Stimulated activated naive B cell treated with anti-CD40 and anti-IgM and Interleukin-4, amounts not matched to agents 10 μg/mL and 1 μg/mL and 100 μg/mL, for 72 hours (primary cell): ENCODE data around the gene SMAD3.
A peak's percentile ranks its signal among the peaks of the same experiment; 100 is the strongest.

ENCODE experiments used
- ATAC-seq, 2 donors: fragments of 150-1000 bp; cut with Tn5 transposase; replicated peaks; 2 replicates each; pipeline ENCODE4 v1.10.0; 2021; ENCODE audit warnings: moderate library complexity in 1 of 2
- DNase-seq: peaks from one replicate; pipeline ENCODE4 v3.0.0; 2021
- H3K27ac Mint-ChIP-seq: one replicate; pipeline ENCODE4 v1.8.0; 2022; ENCODE audit warnings: mild to moderate bottlenecking, mixed read lengths
- H3K27me3 Mint-ChIP-seq, 2 donors: one replicate each; pipeline ENCODE4 v1.8.0; 2022; ENCODE audit warnings: mixed read lengths in 2 of 2
- H3K36me3 Mint-ChIP-seq, 2 donors: one replicate each; pipeline ENCODE4 v1.8.0; 2022; ENCODE audit warnings: mixed read lengths in 2 of 2, mild to moderate bottlenecking in 1 of 2
- H3K4me1 Mint-ChIP-seq, 2 donors: one replicate each; pipeline ENCODE4 v1.8.0; 2022; ENCODE audit warnings: mixed read lengths in 2 of 2, mild to moderate bottlenecking in 1 of 2
- H3K4me3 Mint-ChIP-seq, 2 donors: one replicate each; pipeline ENCODE4 v1.8.0; 2022; ENCODE audit warnings: mild to moderate bottlenecking in 2 of 2, mixed read lengths in 2 of 2, moderate library complexity in 1 of 2
- H3K9me3 Mint-ChIP-seq, 2 donors: one replicate each; pipeline ENCODE4 v1.8.0; 2022; ENCODE audit warnings: mixed read lengths in 2 of 2, mild to moderate bottlenecking in 1 of 2

Gene SMAD3

DNA sequence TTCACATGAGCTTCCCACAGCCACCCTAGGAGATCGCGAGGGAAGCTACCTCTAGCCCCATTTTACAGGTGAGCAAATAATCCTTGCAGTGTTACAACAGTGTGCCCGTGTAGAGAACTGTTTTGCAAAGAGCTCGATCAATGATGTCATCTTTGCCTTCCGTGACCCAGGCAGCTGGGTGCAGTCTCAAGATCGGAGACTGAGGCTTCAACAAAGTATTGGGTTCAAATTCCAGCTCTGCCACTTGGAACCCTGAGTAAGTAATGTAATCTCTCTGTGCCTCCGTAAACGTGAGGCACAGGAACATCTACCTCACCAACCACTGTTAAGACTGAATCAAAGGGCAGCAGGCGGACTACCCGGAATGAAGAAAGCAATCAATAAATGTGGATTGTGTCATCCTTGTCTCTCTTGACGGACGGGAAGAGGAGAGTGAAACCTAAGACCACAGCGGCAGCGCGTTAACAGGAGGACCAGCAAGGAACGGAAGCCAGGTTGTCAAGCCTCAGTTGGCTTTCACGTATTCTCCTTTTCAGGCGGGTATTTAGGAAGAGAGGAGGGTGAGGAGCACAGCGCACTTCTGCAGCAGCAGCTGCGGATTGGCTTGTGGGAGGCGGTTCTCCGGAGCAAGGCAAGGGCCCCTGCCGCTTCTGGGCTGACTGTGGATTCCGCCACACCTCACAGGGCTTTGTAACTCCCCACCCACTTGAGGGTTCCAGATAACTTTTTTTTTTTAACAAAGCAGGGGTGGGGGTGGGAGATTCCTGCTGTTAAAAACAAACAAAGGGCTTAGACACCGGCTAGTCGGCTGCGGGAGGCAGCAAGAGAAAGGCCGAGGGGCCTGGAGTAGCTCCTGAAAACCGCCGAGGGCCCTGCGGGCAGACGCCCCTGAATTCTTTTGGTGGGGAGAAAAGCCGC, 1.5 kb upstream of the SMAD3 start:
- H3K9me3 Mint-ChIP-seq = no peaks in the 10 kb centered on the region
- no peak overlapping the region for H3K27ac Mint-ChIP-seq
- DNase-seq (no peak), ATAC-seq (peak in 1 of 2 donors; percentile 11)
- no peaks in the 10 kb centered on the region for H3K27me3 Mint-ChIP-seq
- H3K36me3 Mint-ChIP-seq = peaks cover 3 to 9% of the 10 kb centered on the region in 2 donors
- peak overlapping the region; percentile 31 to 82 for H3K4me3 Mint-ChIP-seq
- peaks cover 28 to 37% of the 10 kb centered on the region in 2 donors for H3K4me1 Mint-ChIP-seq

DNA sequence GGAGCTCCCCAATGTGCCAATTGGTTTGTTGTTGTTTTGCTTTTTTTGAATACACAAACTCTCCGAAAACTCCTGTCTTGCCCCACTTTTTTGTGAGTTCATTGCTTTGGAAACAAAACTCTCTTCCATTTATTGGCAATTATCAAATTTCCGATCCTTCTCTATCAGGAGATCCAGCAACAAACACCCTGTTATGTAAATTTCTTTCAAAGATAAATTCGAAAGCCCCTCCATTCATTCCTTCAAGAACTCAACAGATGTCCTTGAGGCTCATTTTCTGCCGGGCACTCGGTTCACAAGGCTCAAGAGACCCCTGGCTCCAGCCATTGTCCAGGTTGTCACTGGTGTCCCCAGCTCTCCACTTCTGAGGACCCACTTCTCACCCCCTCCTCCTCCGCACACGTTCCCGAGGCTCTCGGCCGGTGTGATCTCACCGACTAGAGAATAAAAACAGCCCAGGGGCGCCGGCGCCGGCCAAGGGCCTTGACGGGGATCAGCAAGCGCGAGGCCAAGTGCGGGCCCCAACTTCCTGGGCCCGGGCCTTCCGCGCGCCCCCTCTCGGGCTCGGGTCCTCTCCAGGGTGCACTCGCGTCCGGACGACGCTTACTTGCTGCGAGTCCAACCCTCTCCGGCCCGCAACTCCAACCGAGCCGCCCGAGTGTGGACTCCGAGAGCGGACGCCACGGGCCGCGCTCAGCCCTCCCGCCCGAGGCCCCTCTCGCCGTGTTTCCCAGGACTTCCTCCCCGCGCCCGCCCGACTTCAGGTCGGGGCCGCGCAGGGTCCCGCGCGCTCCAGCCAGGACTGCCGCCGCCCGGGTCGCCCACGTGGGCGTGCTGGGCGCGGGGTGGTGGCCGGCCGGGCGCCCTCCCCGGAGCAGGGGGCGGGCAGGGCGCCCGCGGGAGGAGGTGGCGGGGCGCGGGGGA, 533 bp upstream of the SMAD3 start:
- ATAC-seq (peak; percentile 22 to 28), DNase-seq (no peak)
- peak overlapping the region; percentile 67 to 82 for H3K4me3 Mint-ChIP-seq
- H3K4me1 Mint-ChIP-seq = peaks cover 36 to 47% of the 10 kb centered on the region in 2 donors
- no peaks in the 10 kb centered on the region for H3K9me3 Mint-ChIP-seq
- H3K27me3 Mint-ChIP-seq = no peaks in the 10 kb centered on the region
- H3K36me3 Mint-ChIP-seq = peaks cover 5 to 15% of the 10 kb centered on the region in 2 donors
- H3K27ac Mint-ChIP-seq = peak overlapping the region; percentile 87

DNA sequence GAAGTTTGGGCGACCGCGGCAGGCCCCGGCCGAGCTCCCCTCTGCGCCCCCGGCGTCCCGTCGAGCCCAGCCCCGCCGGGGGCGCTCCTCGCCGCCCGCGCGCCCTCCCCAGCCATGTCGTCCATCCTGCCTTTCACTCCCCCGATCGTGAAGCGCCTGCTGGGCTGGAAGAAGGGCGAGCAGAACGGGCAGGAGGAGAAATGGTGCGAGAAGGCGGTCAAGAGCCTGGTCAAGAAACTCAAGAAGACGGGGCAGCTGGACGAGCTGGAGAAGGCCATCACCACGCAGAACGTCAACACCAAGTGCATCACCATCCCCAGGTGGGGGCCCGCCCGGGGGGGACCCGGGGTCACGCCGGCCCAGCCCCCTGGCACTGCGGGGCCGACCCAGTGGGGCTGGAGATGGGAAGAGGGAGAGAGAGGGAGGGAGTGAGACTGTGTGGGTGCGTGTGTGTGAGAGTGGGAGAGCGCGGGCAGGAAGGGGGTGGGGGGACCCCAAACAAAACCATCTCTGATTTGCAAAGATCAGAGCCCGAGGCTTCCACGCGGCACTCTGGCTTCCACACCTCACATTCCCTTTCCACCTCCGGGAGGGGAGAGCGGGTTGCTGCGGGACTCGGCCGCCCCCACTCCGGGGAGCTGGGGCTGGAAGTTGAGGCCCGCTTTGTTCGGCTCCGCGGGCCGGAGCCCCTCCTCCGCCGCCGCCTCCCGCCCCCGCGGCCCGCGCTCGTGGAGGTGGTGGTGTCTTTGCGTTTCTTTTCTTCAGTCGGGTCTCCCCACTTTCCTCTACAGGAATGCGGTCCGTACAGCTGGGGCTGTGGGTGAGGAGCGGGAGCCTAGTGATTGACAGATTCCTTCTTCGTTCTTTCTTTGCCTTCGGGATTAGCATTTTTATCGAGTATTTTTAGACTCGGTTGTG, 898 bp downstream of the SMAD3 start:
- ATAC-seq = peak; percentile 0 to 1
- Mint-ChIP-seq H3K27me3 (no peaks in the 10 kb centered on the region), H3K4me1 (peaks cover 45 to 59% of the 10 kb centered on the region in 2 donors), H3K36me3 (peaks cover 13 to 26% of the 10 kb centered on the region in 2 donors), H3K27ac (peak overlapping the region; percentile 97), H3K4me3 (peak overlapping the region; percentile 98 to 99), H3K9me3 (no peaks in the 10 kb centered on the region)
- DNase-seq = no peak

DNA sequence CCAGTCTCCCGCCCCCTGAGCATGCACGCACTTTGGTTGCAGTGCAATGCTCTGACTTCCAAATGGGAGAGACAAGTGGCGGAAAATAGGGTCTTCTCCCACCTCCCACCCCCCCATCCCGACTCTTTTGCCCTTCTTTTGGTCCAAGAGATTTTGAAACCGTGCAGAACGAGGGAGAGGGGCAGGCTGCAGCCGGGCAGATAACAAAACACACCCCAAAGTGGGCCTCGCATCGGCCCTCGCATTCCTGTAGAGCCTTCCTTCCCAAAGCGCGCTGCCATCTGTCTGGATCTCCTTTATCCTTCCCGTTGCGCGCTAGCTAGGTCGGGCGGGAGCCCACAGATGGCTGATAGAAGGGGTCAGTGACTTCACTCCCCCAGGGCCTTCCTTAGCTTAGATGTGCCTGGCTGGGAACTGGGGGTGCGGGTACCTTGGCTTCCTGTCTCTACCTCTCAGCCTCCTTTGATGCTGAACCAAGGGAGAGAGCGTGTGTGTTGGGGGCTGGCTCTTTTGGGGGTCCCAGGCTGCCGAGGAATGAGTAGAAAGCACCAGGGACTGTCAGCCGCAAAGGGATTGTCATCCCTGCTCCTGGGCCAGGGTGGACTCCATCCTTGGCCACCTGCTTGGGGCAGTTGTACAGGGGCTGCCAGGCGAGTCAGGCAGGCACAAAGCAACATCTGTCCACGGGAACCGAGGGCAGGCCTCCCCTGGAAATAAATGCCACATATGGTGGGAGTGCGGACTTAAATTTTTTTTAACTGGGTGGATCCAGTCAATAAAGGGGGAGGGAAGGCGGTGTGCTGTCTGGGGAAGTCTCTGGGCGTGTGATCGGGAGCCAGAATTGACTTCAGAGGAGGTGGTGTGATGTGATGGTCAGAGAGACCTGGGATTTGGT, 1.8 kb downstream of the SMAD3 start:
- ATAC-seq (no peak), DNase-seq (no peak)
- H3K27me3 Mint-ChIP-seq = no peaks in the 10 kb centered on the region
- peak overlapping the region; percentile 98 to 99 for H3K4me3 Mint-ChIP-seq
- H3K9me3 Mint-ChIP-seq = no peaks in the 10 kb centered on the region
- peaks cover 15 to 28% of the 10 kb centered on the region in 2 donors for H3K36me3 Mint-ChIP-seq
- H3K4me1 Mint-ChIP-seq = peaks cover 43 to 62% of the 10 kb centered on the region in 2 donors
- H3K27ac Mint-ChIP-seq = peak overlapping the region; percentile 97

DNA sequence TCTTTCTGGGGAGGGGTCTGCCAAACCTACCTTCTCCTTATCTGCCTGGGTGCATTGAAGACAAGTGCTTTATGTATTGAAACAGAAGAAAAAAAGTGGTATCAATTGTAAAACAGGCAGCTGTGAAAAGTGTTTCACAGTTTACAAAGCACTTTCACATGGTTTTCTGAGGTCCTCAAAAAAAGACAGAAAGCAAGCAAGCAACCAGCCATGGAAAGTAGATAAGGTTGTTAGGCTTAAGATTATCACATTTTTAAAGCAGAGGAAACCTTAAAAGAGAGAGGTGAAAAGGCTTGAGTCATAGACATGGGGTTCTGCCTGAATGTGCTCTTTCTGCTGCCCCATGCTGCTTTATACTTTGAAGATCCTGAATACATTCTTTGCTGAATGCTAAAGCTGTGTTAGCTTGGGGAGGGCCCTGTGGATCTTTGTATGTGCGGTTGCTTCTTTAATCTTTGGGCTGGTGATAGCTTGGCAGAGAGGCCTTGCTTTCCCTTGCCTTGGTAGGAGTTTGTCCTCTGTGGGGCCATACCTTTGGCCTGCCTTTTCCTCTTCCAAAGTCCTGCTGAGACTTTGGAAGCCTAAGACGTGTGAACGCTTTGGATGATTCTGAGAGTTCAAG, 2.6 kb downstream of the SMAD3 start:
- H3K9me3 Mint-ChIP-seq = no peaks in the 10 kb centered on the region
- H3K4me1 Mint-ChIP-seq = peaks cover 50 to 70% of the 10 kb centered on the region in 2 donors
- peak overlapping the region; percentile 98 to 99 for H3K4me3 Mint-ChIP-seq
- H3K36me3 Mint-ChIP-seq = peaks cover 22 to 35% of the 10 kb centered on the region in 2 donors
- no peak for ATAC-seq
- DNase-seq = no peak
- peak overlapping the region; percentile 97 for H3K27ac Mint-ChIP-seq
- H3K27me3 Mint-ChIP-seq = no peaks in the 10 kb centered on the region

DNA sequence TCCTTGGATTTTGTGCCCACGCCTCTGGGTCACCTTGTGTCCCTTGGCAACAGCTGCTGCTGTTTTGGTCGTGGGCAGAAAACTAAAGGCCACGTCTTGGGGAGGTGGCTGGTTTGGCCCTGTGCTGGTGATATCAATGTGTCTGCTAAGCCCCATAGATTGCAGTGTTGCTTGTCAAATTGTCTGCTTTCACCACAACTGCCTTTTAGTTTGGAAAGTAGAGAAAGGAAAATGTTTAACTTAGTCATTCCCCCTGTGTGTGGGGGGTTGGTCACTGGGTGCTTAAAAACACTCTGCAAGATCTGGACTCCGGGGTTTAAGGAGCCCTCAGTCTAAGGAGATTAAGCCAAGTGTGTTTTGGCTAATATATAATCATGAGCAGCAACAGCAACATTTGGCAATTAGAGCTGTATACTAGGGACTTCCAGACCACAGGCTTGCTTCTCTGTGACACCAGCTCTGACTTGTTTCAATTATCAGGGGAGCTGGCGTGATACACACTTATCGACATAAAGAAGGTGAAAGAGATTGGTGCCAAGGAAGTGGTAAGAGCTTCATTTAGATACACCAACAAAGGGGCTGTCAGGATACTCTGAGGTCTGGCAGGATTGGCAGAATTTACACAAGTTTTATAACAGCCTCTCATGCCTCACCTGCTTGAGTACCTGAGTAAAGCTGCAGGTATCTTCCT, 3.5 kb downstream of the SMAD3 start:
- H3K27ac Mint-ChIP-seq = peak overlapping the region; percentile 97
- no peak for DNase-seq
- H3K27me3 Mint-ChIP-seq = no peaks in the 10 kb centered on the region
- peaks cover 23 to 37% of the 10 kb centered on the region in 2 donors for H3K36me3 Mint-ChIP-seq
- ATAC-seq = peak; percentile 20 to 28
- no peaks in the 10 kb centered on the region for H3K9me3 Mint-ChIP-seq
- peaks cover 49 to 74% of the 10 kb centered on the region in 2 donors for H3K4me1 Mint-ChIP-seq
- H3K4me3 Mint-ChIP-seq = peak overlapping the region; percentile 98 to 99

DNA sequence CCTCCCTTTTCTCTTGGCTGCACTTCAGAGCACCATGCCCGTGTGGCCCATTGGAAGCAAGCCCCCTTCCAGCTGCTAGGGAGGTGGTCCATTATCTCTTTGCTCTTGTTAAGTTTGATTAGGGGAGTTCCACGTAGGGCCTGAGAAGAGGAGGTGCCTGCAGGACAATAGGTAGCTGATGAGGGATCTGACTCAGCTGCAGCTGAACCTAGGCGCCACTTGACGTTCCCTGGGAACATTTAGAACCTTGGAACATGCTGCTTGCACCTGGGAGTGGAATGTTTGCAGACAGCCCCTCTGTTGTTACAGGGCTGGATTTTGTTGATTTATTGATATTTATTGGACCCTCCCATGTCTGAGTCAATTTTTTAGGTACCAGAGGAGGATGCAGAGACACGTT, 4.7 kb downstream of the SMAD3 start:
- Mint-ChIP-seq H3K27ac (peak overlapping the region; percentile 69), H3K4me1 (peaks cover 53 to 74% of the 10 kb centered on the region in 2 donors), H3K36me3 (peaks cover 27 to 42% of the 10 kb centered on the region in 2 donors), H3K9me3 (no peaks in the 10 kb centered on the region), H3K4me3 (peak overlapping the region in 1 of 2 donors; percentile 5), H3K27me3 (no peaks in the 10 kb centered on the region)
- ATAC-seq = no peak
- no peak for DNase-seq

DNA sequence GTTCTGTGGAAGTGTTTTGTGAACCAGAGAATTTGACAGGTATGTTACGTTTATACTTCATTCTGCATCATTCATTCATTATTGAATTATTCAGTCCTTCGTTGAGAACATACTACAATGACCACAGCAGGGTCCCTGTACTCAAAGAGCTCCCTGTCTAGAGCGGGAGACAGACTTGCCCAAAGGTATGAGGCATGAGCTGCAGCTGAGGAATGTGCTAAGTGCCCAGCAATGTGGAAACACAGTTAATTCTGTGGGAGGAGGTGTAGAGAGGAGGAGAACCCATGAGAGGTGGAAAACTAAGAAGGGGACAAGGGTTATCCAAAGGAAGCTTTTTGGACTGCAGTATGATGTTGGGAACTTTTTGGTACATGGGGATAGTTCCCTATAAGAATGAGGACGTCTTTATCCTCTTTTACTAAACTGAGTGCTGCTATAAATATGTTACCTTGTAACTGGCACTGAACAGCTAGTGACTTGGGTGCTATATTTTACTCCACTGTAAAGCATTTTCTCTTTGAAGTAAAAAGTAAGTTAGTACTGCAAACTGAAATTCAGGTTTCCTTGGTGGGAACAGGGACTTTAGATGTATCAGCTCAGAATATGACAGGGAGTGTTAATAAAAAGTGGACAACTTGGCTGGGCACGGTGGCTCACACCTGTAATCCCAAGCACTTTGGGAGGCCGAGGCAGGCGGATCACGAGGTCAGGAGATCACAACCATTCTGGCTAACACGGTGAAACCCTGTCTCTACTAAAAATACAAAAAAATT, 5.7 kb downstream of the SMAD3 start:
- Mint-ChIP-seq H3K4me1 (peaks cover 59 to 84% of the 10 kb centered on the region in 2 donors), H3K4me3 (no peak overlapping the region), H3K27ac (no peak overlapping the region)

DNA sequence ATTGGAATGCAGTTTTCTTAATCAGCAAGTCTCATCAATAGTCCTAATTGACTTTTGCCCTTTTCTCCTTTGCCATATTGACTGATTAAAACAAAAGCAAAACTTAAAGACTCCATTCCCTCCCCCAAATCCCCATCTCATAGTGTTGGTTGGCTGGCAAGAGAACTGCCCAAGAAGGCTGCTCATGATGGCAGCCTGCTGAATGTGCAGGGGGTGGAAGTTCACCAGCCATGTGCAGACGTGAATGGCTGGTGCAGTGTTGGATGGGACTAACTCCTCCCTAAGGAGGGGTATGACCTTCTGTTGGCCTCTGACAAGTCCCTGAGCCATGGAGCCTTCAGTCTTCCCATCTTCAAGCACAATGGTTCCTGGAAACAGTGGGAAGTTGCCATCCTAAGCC, 7.0 kb downstream of the SMAD3 start:
- ATAC-seq = no peak
- no peaks in the 10 kb centered on the region for H3K9me3 Mint-ChIP-seq
- no peak overlapping the region for H3K4me3 Mint-ChIP-seq

More for the DNA sequence above, 5.7 kb downstream of the SMAD3 start:
- no peak for DNase-seq
- H3K36me3 Mint-ChIP-seq = peaks cover 31 to 47% of the 10 kb centered on the region in 2 donors
- H3K9me3 Mint-ChIP-seq = no peaks in the 10 kb centered on the region
- no peak for ATAC-seq
- H3K27me3 Mint-ChIP-seq = no peaks in the 10 kb centered on the region

DNA sequence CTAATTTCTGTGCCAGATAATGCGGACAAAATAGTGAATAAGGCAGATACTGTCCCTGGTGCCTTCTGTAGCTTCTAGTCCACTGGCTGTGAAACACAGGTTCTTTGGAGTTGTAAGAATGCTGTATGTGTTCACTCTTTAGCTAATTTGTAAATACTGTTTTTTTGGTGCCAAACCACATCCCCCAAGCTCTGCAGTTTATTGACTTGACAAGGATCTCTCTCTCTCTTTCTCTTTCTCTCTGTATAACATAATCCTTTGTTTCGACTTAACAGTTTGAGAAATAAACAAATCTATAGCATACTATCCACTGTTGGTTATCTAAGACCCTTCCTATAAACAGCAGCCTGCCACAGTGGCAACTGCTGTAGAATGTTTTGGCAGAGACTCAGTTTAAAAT, 7.6 kb downstream of the SMAD3 start:
- Mint-ChIP-seq H3K4me1 (peaks cover 67 to 92% of the 10 kb centered on the region in 2 donors), H3K9me3 (no peaks in the 10 kb centered on the region), H3K36me3 (peaks cover 29 to 38% of the 10 kb centered on the region in 2 donors), H3K27me3 (no peaks in the 10 kb centered on the region), H3K27ac (peak overlapping the region; percentile 91), H3K4me3 (peak overlapping the region in 1 of 2 donors; percentile 5)
- no peak for DNase-seq
- no peak for ATAC-seq

More for the DNA sequence above, 7.0 kb downstream of the SMAD3 start:
- Mint-ChIP-seq H3K4me1 (peaks cover 68 to 92% of the 10 kb centered on the region in 2 donors), H3K36me3 (peaks cover 29 to 42% of the 10 kb centered on the region in 2 donors), H3K27ac (peak overlapping the region; percentile 0), H3K27me3 (no peaks in the 10 kb centered on the region)
- DNase-seq = no peak

DNA sequence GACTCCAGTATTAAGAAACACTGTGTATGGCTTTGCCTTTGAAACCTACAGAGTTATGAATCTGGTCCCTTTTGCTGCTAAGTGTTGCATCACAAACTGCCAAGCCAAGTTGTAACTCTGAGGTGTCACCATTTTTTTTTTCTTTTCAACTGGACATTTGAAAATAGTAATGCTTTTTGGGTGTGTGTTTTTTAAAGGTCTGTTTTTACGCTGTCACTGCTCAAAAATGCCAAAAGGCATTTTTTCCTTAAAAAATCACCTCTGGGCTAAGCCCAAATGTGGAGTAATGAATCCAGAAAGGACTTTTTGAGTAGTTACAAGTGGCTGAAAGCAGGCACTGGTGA, 9.5 kb downstream of the SMAD3 start:
- Mint-ChIP-seq H3K4me3 (peak overlapping the region; percentile 63 to 77), H3K36me3 (peaks cover 27 to 37% of the 10 kb centered on the region in 2 donors), H3K27me3 (no peaks in the 10 kb centered on the region), H3K4me1 (peaks cover 65 to 80% of the 10 kb centered on the region in 2 donors), H3K27ac (peak overlapping the region; percentile 98), H3K9me3 (no peaks in the 10 kb centered on the region)
- DNase-seq (no peak), ATAC-seq (no peak)
